ENCODE results near the gene VSTM4.

Gene VSTM4

GRCh38 chr10:49037187-49037586 is 78.1 kb downstream of the VSTM4 start:
- no peak for DNase-seq

- no peak for DNase-seq
These were observed 78.7 kb downstream of the VSTM4 start for GRCh38 chr10:49036638-49037037.

- no peak for DNase-seq
These were observed 79.4 kb downstream of the VSTM4 start for GRCh38 chr10:49035920-49036319.

- no peak for DNase-seq
These were observed 80.4 kb downstream of the VSTM4 start for GRCh38 chr10:49034925-49035324.

- no peak for DNase-seq
These were observed 81.4 kb downstream of the VSTM4 start for GRCh38 chr10:49033939-49034338.

GRCh38 chr10:49029666-49030065 is 85.7 kb downstream of the VSTM4 start:
- no peak for DNase-seq

GRCh38 chr10:49028639-49029038 is 86.7 kb downstream of the VSTM4 start:
- no peak for DNase-seq

- DNase-seq, result no peak
These were observed 89.9 kb downstream of the VSTM4 start for GRCh38 chr10:49025347-49025983.

- no peak for DNase-seq
These were observed 90.8 kb downstream of the VSTM4 start for GRCh38 chr10:49024484-49024883.

- DNase-seq, result no peak
These were observed 91.6 kb downstream of the VSTM4 start for GRCh38 chr10:49023752-49024151.

GRCh38 chr10:49023071-49023470 is 92.3 kb downstream of the VSTM4 start:
- DNase-seq, result no peak

- DNase-seq, result no peak
These were observed 93.6 kb downstream of the VSTM4 start for GRCh38 chr10:49021685-49022084.

- no peak for DNase-seq
These were observed 99.6 kb downstream of the VSTM4 start for GRCh38 chr10:49015700-49016099.

GRCh38 chr10:49012603-49013002 is 102.7 kb downstream of the VSTM4 start:
- DNase-seq, result no peak

- no peak for DNase-seq
These were observed 103.6 kb downstream of the VSTM4 start for GRCh38 chr10:49011756-49012155.

- no peak for DNase-seq
These were observed 104.5 kb downstream of the VSTM4 start for GRCh38 chr10:49010865-49011264.

GRCh38 chr10:49010295-49010694 is 105.0 kb downstream of the VSTM4 start:
- no peak for DNase-seq

GRCh38 chr10:49009199-49009979 is 105.9 kb downstream of the VSTM4 start:
- no peak for DNase-seq

- no peak for DNase-seq
These were observed 106.7 kb downstream of the VSTM4 start for GRCh38 chr10:49008505-49009198.

- no peak for DNase-seq
These were observed 107.2 kb downstream of the VSTM4 start for GRCh38 chr10:49008091-49008490.

- DNase-seq, result no peak
These were observed 108.2 kb downstream of the VSTM4 start for GRCh38 chr10:49007129-49007528.

GRCh38 chr10:49005270-49005669 is 110.1 kb downstream of the VSTM4 start:
- no peak for DNase-seq

- no peak for DNase-seq
These were observed 113.3 kb downstream of the VSTM4 start for GRCh38 chr10:49001870-49002672.
